ENCODE data around the gene ST7. TPM values are rescaled to one million over a fixed set of nuclear protein-coding genes. Genes with fewer than 3 reads are reported as not detected.

Gene ST7
- total and polyA plus RNA-seq, 2 donors (not counting 1 experiment from before 2014, with no cell fraction given): 20.0 to 28.6 TPM

DNA sequence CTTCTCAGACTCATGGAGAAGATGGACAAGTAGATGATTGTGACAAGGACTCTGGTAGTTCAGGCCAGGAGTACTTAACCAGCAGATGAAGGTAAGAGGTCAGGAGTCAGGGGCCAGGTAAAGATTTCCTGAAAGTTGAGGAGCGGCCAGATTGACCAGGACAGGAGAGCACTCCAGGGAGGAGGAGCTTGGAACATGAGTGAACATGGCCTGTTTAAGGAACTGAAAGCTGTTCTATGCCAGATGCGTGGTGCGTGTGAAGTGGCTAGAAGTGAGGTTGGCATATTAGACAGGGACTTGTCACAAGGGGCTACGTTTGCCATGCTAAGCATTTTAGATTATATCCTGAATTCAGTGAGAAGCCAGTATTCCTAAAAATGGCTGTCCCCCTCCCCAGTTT, 212.4 kb downstream of the ST7 start:
- Histone ChIP-seq H3K27ac (ENCODE audit: insufficient read depth, low read length) (no peak overlapping the region), H4K20me1 (ENCODE audit: control insufficient read depth, extremely low read depth, insufficient read depth, low read length) (no peaks in the 10 kb centered on the region), H3K4me1 (ENCODE audit: control insufficient read depth, extremely low read depth, insufficient read depth, low read length) (peaks cover 3% of the 10 kb centered on the region), H3K4me2 (ENCODE audit: extremely low read depth, insufficient read depth, low read length) (no peak overlapping the region), H3K9me3 (ENCODE audit: control insufficient read depth, insufficient read depth, low read depth, low read length) (no peaks in the 10 kb centered on the region), H3K9ac (ENCODE audit: insufficient read depth, low read length) (no peak overlapping the region), H3K36me3 (ENCODE audit: control insufficient read depth, insufficient read depth, low read length) (no peaks in the 10 kb centered on the region), H2AFZ (ENCODE audit: low read length) (no peak overlapping the region), H3K27me3 (ENCODE audit: control insufficient read depth, insufficient read depth, low read length) (no peaks in the 10 kb centered on the region), H3K4me3 (replicated peaks in 1 of 4; ENCODE audit: control extremely low read depth in 1 of 4, insufficient read depth in 1 of 4, low read depth in 3 of 4, low read length in 4 of 4) (no peak overlapping the region), H3K79me2 (ENCODE audit: control insufficient read depth, insufficient read depth, low read length) (no peaks in the 10 kb centered on the region)
- no peak for TF ChIP-seq CTCF (conservative IDR thresholded peaks at IDR 0.05 in 1 of 2, IDR thresholded peaks at IDR 0.05 in 1 of 2; ENCODE audit: low read depth in 1 of 2, low read length in 2 of 2)
- no peak for DNase-seq (ENCODE audit: low read depth in 2 of 2)

DNA sequence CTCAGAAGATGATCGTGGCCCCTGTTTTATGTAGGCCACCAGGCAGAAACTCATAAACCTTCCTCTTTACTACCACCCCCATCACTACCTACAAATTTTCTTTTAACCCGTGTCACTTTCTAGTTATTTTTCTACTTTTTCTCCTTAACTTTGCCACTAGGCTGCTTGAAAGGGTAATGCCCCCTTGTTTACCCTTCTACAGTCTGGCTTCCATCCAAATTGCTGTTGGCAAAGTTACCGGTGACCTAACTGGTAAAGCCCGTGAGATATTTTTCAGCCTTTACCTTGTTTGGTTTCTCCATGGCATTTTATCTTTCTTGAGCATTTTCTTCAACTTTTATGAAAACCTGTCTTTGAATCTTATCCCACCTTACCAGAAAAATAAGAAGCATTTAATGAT, 216.6 kb downstream of the ST7 start:
- Histone ChIP-seq H3K9me3 (ENCODE audit: control insufficient read depth, insufficient read depth, low read depth, low read length) (no peaks in the 10 kb centered on the region), H3K27me3 (ENCODE audit: control insufficient read depth, insufficient read depth, low read length) (no peaks in the 10 kb centered on the region), H3K36me3 (ENCODE audit: control insufficient read depth, insufficient read depth, low read length) (no peaks in the 10 kb centered on the region), H2AFZ (ENCODE audit: low read length) (no peak overlapping the region), H4K20me1 (ENCODE audit: control insufficient read depth, extremely low read depth, insufficient read depth, low read length) (no peaks in the 10 kb centered on the region), H3K4me1 (ENCODE audit: control insufficient read depth, extremely low read depth, insufficient read depth, low read length) (no peaks in the 10 kb centered on the region), H3K4me2 (ENCODE audit: extremely low read depth, insufficient read depth, low read length) (no peak overlapping the region), H3K9ac (ENCODE audit: insufficient read depth, low read length) (no peak overlapping the region), H3K4me3 (replicated peaks in 1 of 4; ENCODE audit: control extremely low read depth in 1 of 4, insufficient read depth in 1 of 4, low read depth in 3 of 4, low read length in 4 of 4) (no peak overlapping the region), H3K79me2 (ENCODE audit: control insufficient read depth, insufficient read depth, low read length) (no peaks in the 10 kb centered on the region), H3K27ac (ENCODE audit: insufficient read depth, low read length) (no peak overlapping the region)
- TF ChIP-seq EZH2 (IDR thresholded peaks at IDR 0.05; ENCODE audit: low read length, missing control alignments) (no peak), CTCF (conservative IDR thresholded peaks at IDR 0.05 in 1 of 2, IDR thresholded peaks at IDR 0.05 in 1 of 2; ENCODE audit: low read depth in 1 of 2, low read length in 2 of 2) (no peak)
- peak in 1 of 2 donors; percentile 66 for DNase-seq (ENCODE audit: low read depth in 2 of 2)

DNA sequence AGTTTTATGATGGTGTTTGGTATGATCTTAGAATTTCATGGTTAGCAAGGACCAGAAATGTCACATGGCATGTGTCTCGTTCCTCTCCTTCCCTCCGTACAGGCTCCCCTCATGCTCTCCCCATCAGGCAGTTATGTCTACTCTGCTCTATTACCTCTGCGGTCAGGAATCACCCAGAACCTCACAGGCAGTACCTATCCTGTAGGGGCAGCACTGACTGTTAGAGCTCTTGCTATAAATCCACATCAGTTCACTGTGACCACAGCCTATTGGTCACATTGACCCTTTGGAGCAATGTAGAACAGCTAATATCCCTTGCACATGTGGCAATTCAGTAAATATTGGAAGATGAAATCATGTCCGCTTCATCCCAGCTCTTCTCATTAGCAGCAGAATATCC, 217.8 kb downstream of the ST7 start:
- Histone ChIP-seq H3K9me3 (ENCODE audit: control insufficient read depth, insufficient read depth, low read depth, low read length) (no peaks in the 10 kb centered on the region), H3K4me2 (ENCODE audit: extremely low read depth, insufficient read depth, low read length) (no peak overlapping the region), H3K79me2 (ENCODE audit: control insufficient read depth, insufficient read depth, low read length) (no peaks in the 10 kb centered on the region), H2AFZ (ENCODE audit: low read length) (no peak overlapping the region), H3K27me3 (ENCODE audit: control insufficient read depth, insufficient read depth, low read length) (no peaks in the 10 kb centered on the region), H3K4me3 (replicated peaks in 1 of 4; ENCODE audit: control extremely low read depth in 1 of 4, insufficient read depth in 1 of 4, low read depth in 3 of 4, low read length in 4 of 4) (no peak overlapping the region), H3K9ac (ENCODE audit: insufficient read depth, low read length) (no peak overlapping the region), H3K4me1 (ENCODE audit: control insufficient read depth, extremely low read depth, insufficient read depth, low read length) (no peaks in the 10 kb centered on the region), H4K20me1 (ENCODE audit: control insufficient read depth, extremely low read depth, insufficient read depth, low read length) (no peaks in the 10 kb centered on the region), H3K36me3 (ENCODE audit: control insufficient read depth, insufficient read depth, low read length) (no peaks in the 10 kb centered on the region), H3K27ac (ENCODE audit: insufficient read depth, low read length) (no peak overlapping the region)
- TF ChIP-seq EZH2 (IDR thresholded peaks at IDR 0.05; ENCODE audit: low read length, missing control alignments) (no peak), CTCF (conservative IDR thresholded peaks at IDR 0.05 in 1 of 2, IDR thresholded peaks at IDR 0.05 in 1 of 2; ENCODE audit: low read depth in 1 of 2, low read length in 2 of 2) (no peak)
- no peak for DNase-seq (ENCODE audit: low read depth in 2 of 2)

Data from fibroblast of lung (primary cell).